HT-29 (cell line): Measurements from ENCODE around the gene TRABD. TPM values are rescaled to one million over a fixed set of nuclear protein-coding genes. Genes with fewer than 3 reads are reported as not detected.

Experiments used
- DNase-seq: peaks from one replicate; pipeline ENCODE4 v3.0.0-alpha.2; 2015; ENCODE audit warnings: low spot score
- total RNA-seq: library from RNA; depleted of rRNA; stranded (reverse); fragments of >200 nt; shearing (Covaris generic); gene quantifications from 2 replicates; pipeline ENCODE4 v1.2.3, GENCODE V29; 2014

The TRABD gene
- total RNA-seq, 1 experiment from 2014 or later, result 82.3 TPM

- no peak for DNase-seq
These were observed 31.9 kb downstream of the TRABD start for GRCh38 chr22:50217543-50218152.

- DNase-seq, result no peak
These were observed 32.7 kb downstream of the TRABD start for GRCh38 chr22:50218153-50218995.

GRCh38 chr22:50218996-50219727 lies 33.4 kb downstream of the TRABD start:
- peak; percentile 43 for DNase-seq

- DNase-seq, result no peak
These were observed 34.3 kb downstream of the TRABD start for GRCh38 chr22:50219800-50220602.

- DNase-seq, result no peak
These were observed 35.1 kb downstream of the TRABD start for GRCh38 chr22:50220603-50221409.

GRCh38 chr22:50221410-50222300 lies 35.9 kb downstream of the TRABD start:
- no peak for DNase-seq

- no peak for DNase-seq
These were observed 36.8 kb downstream of the TRABD start for GRCh38 chr22:50222508-50222907.

GRCh38 chr22:50224071-50224470 lies 38.4 kb downstream of the TRABD start:
- no peak for DNase-seq

GRCh38 chr22:50225200-50225969 lies 39.7 kb downstream of the TRABD start:
- DNase-seq, result no peak

GRCh38 chr22:50226063-50226874 lies 40.6 kb downstream of the TRABD start:
- DNase-seq, result no peak

GRCh38 chr22:50226875-50227165 lies 41.1 kb downstream of the TRABD start:
- no peak for DNase-seq

GRCh38 chr22:50227579-50228215 lies 42.0 kb downstream of the TRABD start:
- no peak for DNase-seq

GRCh38 chr22:50228366-50228765 lies 42.7 kb downstream of the TRABD start:
- no peak for DNase-seq

- DNase-seq, result no peak
These were observed 43.7 kb downstream of the TRABD start for GRCh38 chr22:50229370-50229769.

- DNase-seq, result no peak
These were observed 46.9 kb downstream of the TRABD start for GRCh38 chr22:50232481-50233151.

- no peak for DNase-seq
These were observed 47.5 kb downstream of the TRABD start for GRCh38 chr22:50233223-50233622.

- DNase-seq, result peak; percentile 27
These were observed 51.2 kb downstream of the TRABD start for GRCh38 chr22:50236731-50237409.
